T-helper 22 cell (primary cell): ENCODE results near the gene HCFC2.
"Not testable (repeated sequence)": the region's sequence is repeated elsewhere in the genome, so short reads cannot be mapped to it uniquely, and the experiment has no call there.

Experiments
- DNase-seq: peaks from one replicate; pipeline ENCODE4 v3.0.0-alpha.2; 2020; ENCODE audit warnings: low read depth

The HCFC2 gene

DNA sequence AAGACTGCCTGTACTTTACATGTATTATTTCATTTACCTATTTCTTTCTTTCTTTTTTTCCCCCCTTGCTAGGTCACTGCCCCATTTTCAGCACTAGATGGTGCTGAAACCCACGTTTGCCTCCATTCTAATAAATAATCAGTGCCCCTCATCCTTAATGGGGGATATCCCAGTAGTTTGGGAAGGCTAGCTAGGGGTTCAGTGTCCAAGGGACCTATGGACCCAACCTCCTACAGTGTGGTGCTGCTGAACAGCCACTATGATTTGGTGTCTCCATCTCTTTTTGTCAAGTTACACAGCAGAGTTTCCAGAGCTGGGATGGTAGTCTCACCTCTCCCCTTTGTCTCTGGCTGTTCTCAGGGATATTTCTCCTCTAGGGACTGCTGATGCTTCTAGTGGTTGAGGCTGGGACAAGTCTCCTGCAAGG is 6.5 kb upstream of the HCFC2 start:
- no peak for DNase-seq

DNA sequence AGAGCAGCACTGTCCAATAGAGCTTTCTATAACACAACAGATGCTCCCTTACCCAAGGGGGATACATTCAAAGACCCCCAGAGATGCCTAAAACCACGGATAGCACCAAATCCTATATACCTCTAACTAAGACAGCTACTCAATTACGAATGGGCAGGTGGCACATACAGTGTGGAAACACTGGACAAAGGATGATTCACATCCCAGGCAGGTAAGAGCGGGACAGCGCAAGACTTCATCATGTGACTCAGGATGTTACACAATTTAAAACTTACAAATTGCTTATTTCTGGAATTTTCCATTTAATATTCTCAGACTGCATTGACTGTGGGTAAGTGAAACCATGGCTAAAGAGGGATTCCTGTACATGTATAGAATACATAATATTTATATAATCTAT is 5.5 kb upstream of the HCFC2 start:
- DNase-seq: no peak

DNA sequence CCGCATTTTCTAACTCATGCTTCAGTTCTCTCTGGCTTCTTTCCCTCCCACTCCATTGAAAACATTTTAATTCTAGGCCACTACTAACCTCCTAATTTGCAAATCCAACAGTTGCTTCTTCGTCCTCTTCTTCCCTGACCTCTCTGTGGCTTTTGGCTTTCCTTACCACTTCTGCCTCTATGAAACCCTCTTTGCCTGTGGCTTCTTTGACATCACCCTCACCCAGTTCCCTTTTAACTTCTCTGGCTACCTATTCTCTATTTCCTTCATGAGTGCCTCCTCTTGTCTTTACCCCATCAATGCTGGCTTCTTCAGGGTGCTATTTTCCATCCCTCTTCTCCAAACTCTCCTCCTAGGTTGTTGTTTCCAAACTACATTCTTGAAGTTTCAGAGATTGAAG is 4.4 kb upstream of the HCFC2 start:
- DNase-seq: no peak

DNA sequence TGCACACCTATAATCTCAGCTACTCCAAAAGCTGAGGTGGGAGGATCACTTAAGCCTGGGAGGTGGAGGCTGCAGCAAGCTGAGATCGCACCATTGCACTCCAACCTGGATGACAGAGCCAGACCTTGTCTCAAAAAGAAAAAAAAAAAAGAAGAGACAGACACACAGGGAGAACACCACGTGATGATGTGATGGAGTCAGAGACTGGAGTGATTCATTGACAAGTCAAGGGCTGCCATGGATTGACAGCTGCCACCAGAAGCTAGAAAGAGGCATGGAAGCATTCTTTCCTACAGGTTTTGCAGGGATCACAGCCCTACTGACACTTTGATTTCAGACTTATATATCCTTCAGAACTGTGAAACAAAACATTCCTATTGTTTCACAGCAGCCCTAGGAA is 3.5 kb upstream of the HCFC2 start:
- no peak for DNase-seq

DNA sequence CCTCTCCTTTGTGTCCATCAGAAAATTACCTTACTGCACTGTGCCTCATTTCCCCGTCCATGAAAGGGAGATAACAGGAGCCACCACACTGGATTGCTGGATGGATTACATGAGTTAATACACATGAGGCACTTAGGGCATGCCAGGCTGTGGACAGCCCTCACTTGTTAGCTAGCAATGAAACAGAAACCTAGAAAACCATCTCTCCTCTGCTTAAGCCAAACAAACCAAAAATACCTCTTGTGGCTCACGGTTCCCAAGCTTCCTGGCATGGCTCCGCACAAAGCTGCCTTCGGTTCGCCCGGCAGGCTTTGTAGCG is 660 bp upstream of the HCFC2 start:
- DNase-seq: no peak

DNA sequence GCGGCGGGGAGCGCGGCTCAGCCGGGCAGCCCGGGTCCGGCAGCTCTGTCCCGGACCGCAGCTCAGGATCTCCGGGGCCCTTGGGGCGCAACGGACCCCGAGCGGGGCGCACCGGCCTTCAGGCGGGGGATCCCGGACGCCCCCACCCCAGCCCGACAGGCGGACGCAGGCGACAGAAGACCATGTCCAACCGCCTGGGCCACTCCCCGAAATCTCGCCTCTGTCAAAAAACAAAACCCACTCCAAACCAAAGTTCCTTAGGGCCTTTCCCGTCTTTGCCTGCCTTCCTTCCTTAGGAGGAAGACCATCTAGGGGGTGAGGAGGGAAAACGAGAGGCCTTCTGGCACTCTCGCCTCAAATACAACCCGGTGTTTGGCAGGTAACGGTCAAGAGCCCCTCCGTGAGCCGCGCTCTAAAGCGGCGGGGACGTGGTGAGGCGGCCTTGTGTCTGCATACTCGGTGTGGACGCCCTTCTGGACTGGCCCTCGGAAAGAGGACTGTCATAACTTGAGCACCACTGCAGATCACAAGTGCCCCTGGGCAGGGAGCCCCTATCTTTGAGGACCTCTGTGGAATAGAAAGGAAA is 604 bp downstream of the HCFC2 start:
- DNase-seq: no peak

DNA sequence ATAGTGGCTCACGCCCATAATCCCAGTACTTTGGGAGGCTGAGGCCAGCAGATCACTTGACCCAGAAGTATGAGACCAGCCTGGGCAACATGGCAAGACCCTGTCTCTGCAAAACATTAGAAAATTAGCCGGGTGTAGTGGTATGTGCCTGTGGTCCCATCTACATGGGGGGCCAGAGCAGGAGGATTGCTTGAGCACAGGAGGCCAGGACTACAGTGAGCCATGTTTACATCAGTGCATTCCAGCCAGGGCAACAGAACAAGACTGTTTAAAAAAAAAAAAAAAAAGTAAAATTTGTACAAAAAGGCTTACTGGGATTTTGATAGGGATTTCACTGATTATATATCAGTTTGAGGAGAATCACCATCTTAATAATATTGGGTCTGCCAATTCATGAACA is 7.8 kb downstream of the HCFC2 start:
- no peak for DNase-seq

DNA sequence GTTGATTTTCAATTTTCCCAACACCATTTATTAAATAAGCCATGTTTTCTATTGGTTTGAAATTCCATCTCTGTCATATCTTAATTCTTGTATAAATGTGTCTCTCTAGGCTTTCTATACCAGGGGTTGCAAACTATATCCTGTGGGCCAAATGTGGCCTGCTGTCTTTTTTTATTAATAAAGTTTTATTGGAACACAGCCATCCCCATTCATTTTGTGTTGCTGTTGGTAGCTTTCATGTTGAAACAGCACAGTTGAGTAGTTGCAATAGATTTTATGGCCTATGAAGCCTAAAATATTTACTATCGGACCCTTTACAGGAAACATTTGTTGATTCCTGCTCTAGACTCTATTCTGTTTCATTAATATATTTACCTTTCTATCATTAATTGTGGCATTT is 9.4 kb downstream of the HCFC2 start:
- DNase-seq: no peak

DNA sequence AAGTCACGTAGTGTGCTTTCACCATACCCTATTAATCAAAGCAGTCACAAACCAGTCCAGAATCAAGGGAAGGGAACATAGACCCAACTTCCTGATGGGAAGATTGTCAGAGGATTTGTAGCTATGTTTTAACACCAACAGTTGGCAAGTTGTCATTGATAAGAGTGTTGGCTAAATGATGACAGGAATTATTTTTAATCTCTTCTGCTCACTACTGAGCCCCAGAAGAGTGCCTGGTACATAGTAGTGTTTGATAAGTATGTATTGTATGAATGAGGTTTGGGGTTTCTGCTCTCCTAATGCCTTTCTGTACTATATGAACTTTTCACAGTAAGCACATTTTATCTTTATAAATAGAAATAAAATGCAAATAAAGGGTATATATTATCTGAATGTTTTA is 14.7 kb downstream of the HCFC2 start:
- no peak for DNase-seq

DNA sequence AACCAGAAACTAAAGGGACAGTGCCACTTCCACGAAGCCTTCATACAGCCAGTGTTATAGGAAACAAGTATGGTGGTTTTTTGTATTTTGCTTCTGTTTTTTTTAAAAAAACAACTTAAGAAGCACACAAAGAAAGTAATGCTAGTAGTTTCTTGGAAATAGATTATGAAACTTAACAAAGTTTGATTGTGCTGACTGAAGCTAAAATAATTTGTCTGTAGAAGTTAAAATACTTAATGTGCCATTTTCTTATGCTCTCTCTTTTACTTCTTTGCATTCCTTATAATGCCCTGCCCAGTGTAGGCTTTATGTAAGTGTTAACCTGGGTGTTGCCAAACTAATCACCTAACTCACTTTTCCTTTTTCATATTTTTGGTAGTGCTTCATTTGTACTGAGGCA is 16.4 kb downstream of the HCFC2 start:
- DNase-seq: no peak

DNA sequence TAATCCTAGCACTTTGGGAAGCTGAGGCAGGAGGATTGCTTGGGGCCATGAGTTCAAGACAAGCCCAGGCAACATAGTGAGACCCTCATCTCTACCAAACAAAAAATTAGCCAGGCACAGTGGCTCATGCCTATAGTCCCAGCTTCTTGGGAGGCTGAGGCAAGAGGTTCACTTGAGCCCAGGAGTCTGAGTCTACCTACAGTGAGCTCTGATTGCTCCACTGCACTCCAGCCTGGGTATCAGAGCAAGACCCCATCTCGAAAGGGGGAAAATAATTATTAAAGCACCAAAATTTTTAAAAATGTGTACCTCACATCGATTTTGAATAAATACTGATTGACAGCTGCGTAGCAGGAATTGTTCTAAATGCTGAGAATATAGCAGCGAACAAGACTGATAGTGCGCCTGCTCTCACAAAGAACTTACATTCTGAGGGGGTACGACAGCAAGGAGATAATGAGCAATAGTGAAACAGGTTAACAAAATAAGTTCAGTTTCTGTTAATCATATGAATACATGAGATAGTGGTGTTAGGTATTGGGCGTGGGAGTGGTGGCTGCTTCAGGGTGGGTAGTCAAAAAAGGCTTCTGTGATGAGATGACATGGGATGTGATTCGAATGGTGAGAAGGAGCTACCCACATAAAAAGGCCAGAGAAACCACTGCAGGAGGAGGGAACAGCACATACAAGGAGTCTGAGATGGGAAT is 19.6 kb downstream of the HCFC2 start:
- DNase-seq: no peak

DNA sequence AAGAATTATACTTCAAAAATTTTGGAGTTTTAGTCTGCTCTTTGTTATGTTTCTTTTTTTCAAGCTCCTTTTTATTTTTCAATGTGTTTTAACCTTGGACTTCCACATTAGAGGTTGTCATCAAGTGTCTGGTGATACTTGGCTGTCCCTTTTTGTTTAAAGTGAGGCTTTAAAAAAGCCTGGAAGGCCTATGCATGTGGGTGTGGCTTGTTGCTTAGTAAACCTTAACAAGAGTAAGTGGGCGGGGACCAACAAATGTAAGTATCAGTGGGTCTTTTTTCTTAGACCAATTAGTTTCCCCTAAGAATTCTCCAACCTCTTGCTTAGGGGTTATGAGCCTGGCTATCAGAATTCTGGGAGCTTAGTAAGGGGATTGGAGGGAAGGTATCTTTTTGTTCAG is 26.4 kb downstream of the HCFC2 start:
- no peak for DNase-seq

DNA sequence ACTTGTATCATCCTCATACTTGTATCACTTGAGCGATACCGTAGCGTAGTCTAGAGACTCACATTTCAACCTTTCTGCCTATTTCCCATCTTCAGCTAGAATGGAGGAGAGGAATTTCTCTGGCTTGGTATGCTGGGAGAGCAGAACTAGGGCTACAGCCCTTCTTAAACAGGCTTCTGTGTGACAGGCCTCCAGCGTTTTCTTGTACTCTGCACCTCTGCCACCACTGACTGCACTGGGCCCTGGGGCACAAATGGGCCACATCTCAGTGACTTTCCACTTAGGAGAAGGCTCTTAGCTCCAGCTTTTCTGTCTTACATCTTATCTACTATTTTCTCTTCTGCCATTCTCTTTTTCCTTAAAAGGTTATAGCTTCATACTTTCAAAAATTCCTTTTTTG is 26.8 kb downstream of the HCFC2 start:
- no peak for DNase-seq

DNA sequence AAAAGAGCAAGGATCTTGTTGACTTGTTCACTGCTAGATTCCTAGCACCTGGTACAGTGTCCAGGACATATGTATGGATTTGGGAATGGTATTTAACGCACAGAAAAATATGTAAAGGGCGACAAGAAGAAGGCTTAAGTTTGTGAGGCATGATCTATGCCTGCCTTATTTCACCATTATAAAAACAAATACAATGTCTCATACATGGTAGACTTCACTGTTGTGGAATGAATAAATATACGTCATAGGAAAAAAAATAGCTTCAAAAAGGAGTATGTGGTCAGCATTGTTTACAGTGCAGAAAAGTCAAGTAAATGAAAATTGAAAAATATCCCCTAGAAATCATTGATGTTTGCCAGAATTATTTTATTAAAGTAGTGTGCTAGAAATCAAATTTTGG is 30.0 kb downstream of the HCFC2 start:
- no peak for DNase-seq

DNA sequence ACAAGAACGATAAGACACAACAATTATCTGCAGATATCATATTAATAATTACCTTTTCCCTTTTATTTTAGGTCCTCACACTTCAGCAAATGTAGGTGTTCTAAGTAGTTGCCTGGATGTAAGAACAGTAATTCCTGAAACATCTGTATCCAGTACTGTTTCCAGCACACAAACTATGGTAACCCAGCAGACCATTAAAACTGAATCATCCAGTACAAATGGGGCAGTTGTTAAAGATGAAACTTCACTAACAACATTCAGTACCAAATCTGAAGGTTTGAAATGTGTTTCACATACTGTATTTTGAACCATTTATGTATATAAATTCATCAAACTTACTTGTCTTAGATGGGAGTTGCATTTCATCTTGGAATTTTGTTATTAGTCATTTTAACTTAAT is 31.0 kb downstream of the HCFC2 start:
- no peak for DNase-seq

DNA sequence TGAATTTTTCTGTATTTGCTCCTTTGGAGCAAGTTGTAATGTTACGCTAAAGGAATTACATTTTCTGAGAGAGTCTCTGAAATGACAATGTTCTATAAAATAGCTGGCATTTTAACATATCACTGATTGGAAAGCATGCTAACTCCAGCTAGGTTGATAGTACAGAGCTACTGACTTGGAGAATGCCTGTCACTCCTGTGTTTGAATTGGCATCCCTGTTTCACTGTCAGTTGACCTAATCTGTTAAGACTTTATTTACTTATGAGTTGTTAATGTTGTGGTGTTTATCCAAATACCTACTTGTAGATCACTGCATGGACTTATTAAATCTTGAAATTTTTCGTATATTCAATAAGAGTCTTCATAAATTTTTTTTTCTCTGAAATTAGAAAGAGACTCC is 33.6 kb downstream of the HCFC2 start:
- no peak for DNase-seq

DNA sequence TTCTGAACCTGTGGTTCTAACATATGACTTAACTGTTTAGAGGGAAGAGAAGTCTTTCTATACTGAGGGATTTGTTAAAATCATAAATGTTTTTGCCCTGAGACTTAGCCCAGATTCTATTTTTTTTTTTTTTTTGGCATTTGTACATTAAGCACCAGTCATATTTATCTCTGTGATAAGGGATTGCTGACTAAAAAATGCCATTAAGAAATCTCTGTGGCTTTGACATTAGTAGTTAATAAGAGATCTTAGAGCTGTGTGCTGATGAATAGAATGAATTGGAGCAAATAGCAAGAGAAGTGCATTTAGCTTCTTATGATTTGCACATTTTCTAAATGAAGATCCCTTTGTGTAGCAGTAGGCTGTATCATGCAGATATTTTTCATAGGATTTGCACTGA is 41.1 kb downstream of the HCFC2 start:
- DNase-seq: no peak

DNA sequence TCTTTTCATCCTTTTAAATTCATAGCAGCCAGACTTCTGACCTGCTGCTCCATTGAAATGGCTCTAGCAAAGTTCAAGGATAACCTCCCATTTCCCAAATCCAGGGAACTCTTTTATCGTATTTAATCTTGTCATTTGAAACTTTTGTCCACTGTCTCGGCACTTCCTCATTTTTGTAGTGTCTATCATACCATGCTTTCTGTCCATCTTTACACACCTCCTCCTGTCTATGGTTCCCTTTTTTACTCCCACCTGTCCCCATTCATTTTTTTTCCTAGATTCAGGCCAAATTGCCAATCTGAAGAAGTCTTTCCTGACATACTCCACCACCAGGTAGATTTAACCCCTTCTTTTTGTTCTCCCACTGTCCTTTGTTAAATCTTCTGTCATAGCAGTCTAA is 42.6 kb downstream of the HCFC2 start:
- no peak for DNase-seq

DNA sequence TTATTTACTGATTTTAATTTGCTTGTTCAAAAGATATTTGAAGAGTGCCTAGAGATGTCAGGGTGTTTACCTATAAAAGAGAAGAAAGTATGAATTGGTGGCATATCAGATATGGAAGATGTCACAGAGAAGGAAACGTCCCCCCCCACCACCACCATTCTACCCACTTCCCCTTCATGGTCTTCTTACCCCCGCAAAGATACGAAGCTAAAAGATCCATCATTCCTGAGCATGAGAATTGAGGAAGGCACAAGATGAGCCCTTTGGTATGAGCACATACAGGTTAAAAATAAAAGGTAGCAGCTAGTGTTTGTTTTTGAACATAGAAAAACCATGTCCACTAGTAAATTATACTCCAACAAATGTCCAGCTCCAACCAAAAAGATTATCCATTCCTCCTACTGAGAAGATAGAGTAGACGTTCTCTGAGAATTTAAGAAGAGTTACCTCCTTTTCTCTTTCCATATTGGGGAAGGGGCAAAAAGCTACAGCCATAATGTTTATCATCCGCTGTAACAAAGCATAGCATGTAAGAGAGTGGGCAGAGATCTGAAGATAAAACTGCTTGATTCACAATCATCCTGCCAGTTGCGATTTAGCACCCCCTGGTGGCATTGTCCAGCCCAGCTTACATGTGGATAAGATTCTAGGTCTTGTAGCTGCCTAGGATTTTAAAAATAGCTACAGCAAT is 44.6 kb downstream of the HCFC2 start:
- DNase-seq: peak; percentile 53

DNA sequence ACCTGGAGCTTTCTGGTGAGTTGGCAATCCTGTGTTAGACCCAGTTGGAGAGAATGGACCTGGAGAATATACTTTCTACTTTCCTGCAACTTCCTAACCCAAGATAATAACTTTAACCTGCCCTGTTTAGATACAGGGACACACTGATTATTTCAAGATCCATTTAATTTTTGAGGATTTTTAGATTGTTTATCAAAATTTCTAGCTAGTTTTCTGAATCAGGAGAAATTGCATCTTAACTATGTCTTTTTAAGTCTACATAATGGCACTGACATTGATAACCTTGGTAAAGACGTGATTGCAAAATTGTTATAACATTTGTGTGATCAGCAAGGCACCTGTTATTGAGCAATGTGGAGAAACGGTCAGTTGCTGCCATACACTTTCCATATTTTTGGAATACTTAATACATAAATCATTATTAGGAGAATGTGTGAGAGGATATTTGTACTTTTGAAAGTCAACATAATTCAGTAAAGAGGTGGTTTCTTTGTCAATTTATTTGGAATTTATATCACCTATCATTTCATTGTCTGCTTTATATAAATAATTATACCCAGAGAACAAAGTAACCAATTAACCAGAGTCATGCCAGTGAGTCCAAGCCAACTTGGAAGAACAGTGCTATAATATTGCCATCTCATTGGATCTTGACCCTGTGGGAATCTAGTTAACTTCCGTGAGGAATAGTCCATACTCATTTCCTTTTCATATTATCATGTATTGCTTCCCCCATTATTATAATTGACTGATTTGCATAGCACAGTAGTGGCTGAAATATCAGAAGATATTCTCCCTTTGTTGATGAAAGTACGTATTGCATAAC is 45.3 kb downstream of the HCFC2 start:
- DNase-seq: no peak

DNA sequence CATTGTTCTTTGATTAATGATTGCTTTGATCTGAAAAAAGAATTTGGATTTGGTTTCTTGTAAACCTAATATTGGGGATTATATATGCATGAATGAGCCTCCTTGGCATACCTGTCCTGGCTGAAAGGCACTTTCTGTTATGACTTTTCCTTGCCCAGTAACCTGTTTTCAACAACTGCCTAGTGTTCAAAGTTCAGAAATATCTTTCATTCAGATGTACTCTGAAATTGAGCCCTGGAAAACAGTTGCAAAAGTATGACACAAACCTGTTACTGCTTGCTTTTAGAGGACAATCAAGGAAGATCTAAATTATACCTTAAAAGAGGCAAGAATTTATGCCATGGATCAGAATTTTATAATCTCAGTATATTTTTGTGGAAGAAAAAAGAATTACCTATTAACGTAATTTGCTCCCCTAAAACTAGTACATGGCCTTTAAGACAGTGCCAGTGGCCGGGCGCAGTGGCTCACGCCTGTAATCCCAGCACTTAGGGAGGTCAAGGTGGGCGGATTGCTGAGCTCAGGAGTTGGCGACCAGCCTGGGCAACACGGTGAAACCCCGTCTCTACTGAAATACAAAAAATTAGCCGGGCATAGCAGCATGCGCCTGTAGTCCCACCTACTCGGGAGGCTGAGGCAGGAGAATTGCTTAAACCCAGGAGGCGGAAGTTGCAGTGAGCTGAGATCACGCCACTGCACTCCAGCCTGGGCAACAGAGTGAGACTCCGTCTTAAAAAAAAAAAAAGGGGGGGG is 50.7 kb downstream of the HCFC2 start:
- DNase-seq: not testable (repeated sequence)

DNA sequence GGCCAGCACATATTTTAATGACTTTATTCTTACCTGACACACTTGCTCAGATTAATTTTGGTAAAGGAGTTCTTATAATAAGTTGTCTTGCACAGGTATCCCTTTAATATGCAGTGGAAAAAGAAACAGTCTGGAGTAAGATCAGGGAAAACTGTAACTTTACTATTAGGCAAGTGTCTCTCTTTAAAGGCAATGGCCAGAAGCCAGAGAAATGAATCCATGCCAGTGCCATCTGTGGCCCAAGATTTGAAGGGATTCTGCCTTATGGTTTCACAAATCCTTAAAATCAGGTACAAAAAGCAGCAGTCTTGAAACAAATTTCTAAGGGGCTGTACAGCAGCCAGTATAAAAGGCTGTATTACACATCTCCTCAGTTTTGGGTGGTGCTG is 51.2 kb downstream of the HCFC2 start:
- DNase-seq: no peak
